OCI-LY3 (cell line): ENCODE measurements around the gene EPB41L4A.

Experiments used
- CTCF ChIP-seq: fragments of 200-600, 300-600 bp; sonication (generic); IDR thresholded peaks from 2 replicates; pipeline ENCODE4 v1.5.1; 2014; ENCODE audit warnings: antibody characterized with exemption, low read length, low read depth
- EZH2phosphoT487 ChIP-seq: fragments of 200-600 bp; shearing (Covaris generic); IDR thresholded peaks from 2 replicates; pipeline ENCODE4 v1.6.1; 2018; ENCODE audit warnings: antibody characterized with exemption, mixed run types, low read depth

GRCh38 chr5:112264666-112265065 lies 154.4 kb downstream of the EPB41L4A start:
- TF ChIP-seq EZH2phosphoT487 (no peak), CTCF (no peak)
